ENCODE measurements around the gene AFG3L2. TPM values are rescaled to one million over a fixed set of nuclear protein-coding genes. Genes with fewer than 3 reads are reported as not detected.

AFG3L2 gene
- total RNA-seq, 1 donor from 2014 or later = 51.7 TPM

- H3K9ac ChIP-seq = no peak overlapping the region
These were observed 88.6 kb downstream of the AFG3L2 start for GRCh38 chr18:12288403-12288755.

GRCh38 chr18:12287684-12288402 is 89.2 kb downstream of the AFG3L2 start:
- H3K27me3 ChIP-seq = peaks cover 56% of the 10 kb centered on the region
- H3F3A ChIP-seq (ENCODE audit: low read depth) = peaks cover 10% of the 10 kb centered on the region
- H3K27ac Mint-ChIP-seq = no peak overlapping the region
- peak overlapping the region; percentile 82 for H2AFZ ChIP-seq (replicated peaks)
- H3K9me3 ChIP-seq (ENCODE audit: low read depth) = no peaks in the 10 kb centered on the region
- H3K36me3 Mint-ChIP-seq = no peaks in the 10 kb centered on the region
- H3K9me3 Mint-ChIP-seq = no peaks in the 10 kb centered on the region
- H3K4me2 ChIP-seq = peak overlapping the region; percentile 94
- no peaks in the 10 kb centered on the region for H3K79me2 ChIP-seq (ENCODE audit: low read depth)
- H3K4me1 Mint-ChIP-seq = peaks cover 30% of the 10 kb centered on the region
- peak overlapping the region; percentile 87 for H3K4me3 Mint-ChIP-seq
- peaks cover 37% of the 10 kb centered on the region for H3K27me3 Mint-ChIP-seq (ENCODE audit: insufficient read depth, low read depth)
- no peak overlapping the region for H3K9ac ChIP-seq
- peaks cover 14% of the 10 kb centered on the region for H3K4me1 ChIP-seq
- no peaks in the 10 kb centered on the region for H4K20me1 ChIP-seq (ENCODE audit: low read depth)
- DNase-seq (ENCODE audit: low spot score) = peak; percentile 63
- TF ChIP-seq EZH2 (IDR thresholded peaks at IDR 0.05) (peak; percentile 56), EZH2phosphoT487 (IDR thresholded peaks at IDR 0.05) (peak; percentile 56), CTCF (IDR thresholded peaks at IDR 0.05) (no peak)
- no peak overlapping the region for H3K27ac ChIP-seq
- H3K36me3 ChIP-seq = no peaks in the 10 kb centered on the region
- H3K4me3 ChIP-seq = peak overlapping the region; percentile 61

More at GRCh38 chr18:12288403-12288755, 88.6 kb downstream of the AFG3L2 start:
- peaks cover 14% of the 10 kb centered on the region for H3K4me1 ChIP-seq
- H3K27me3 ChIP-seq = peaks cover 56% of the 10 kb centered on the region
- no peak for TF ChIP-seq EZH2phosphoT487 (IDR thresholded peaks at IDR 0.05)
- no peak for TF ChIP-seq CTCF (IDR thresholded peaks at IDR 0.05)
- TF ChIP-seq EZH2 (IDR thresholded peaks at IDR 0.05) = no peak
- no peaks in the 10 kb centered on the region for H3K36me3 ChIP-seq
- Mint-ChIP-seq H3K4me1 (peaks cover 25% of the 10 kb centered on the region), H3K9me3 (no peaks in the 10 kb centered on the region), H3K36me3 (no peaks in the 10 kb centered on the region), H3K27me3 (ENCODE audit: insufficient read depth, low read depth) (peaks cover 35% of the 10 kb centered on the region), H3K4me3 (peak overlapping the region; percentile 87), H3K27ac (no peak overlapping the region)
- peak overlapping the region; percentile 61 for H3K4me3 ChIP-seq
- H3K9me3 ChIP-seq (ENCODE audit: low read depth) = no peaks in the 10 kb centered on the region
- H3K79me2 ChIP-seq (ENCODE audit: low read depth) = no peaks in the 10 kb centered on the region
- H3K4me2 ChIP-seq = peak overlapping the region; percentile 94
- no peak for DNase-seq (ENCODE audit: low spot score)
- no peaks in the 10 kb centered on the region for H4K20me1 ChIP-seq (ENCODE audit: low read depth)
- H3K27ac ChIP-seq = no peak overlapping the region
- H2AFZ ChIP-seq (replicated peaks) = peak overlapping the region; percentile 82
- peaks cover 10% of the 10 kb centered on the region for H3F3A ChIP-seq (ENCODE audit: low read depth)

GRCh38 chr18:12287131-12287681 is 89.8 kb downstream of the AFG3L2 start:
- Histone ChIP-seq H4K20me1 (ENCODE audit: low read depth) (no peaks in the 10 kb centered on the region), H2AFZ (replicated peaks) (peak overlapping the region; percentile 82), H3K9ac (no peak overlapping the region), H3F3A (ENCODE audit: low read depth) (peaks cover 10% of the 10 kb centered on the region), H3K79me2 (ENCODE audit: low read depth) (no peaks in the 10 kb centered on the region), H3K36me3 (no peaks in the 10 kb centered on the region), H3K4me1 (peaks cover 14% of the 10 kb centered on the region), H3K27me3 (peaks cover 56% of the 10 kb centered on the region), H3K9me3 (ENCODE audit: low read depth) (no peaks in the 10 kb centered on the region), H3K4me2 (peak overlapping the region; percentile 94), H3K4me3 (peak overlapping the region; percentile 61), H3K27ac (no peak overlapping the region)
- TF ChIP-seq CTCF (IDR thresholded peaks at IDR 0.05) (no peak), EZH2 (IDR thresholded peaks at IDR 0.05) (peak; percentile 82), EZH2phosphoT487 (IDR thresholded peaks at IDR 0.05) (peak; percentile 74)
- Mint-ChIP-seq H3K36me3 (no peaks in the 10 kb centered on the region), H3K27ac (no peak overlapping the region), H3K9me3 (no peaks in the 10 kb centered on the region), H3K4me3 (no peak overlapping the region), H3K27me3 (ENCODE audit: insufficient read depth, low read depth) (peaks cover 38% of the 10 kb centered on the region), H3K4me1 (peaks cover 36% of the 10 kb centered on the region)
- DNase-seq (ENCODE audit: low spot score) = peak; percentile 55

Data from neural progenitor cell (in vitro differentiated cells).